ENCODE results near the gene OR2A1. TPM values are rescaled to one million over a fixed set of nuclear protein-coding genes. Genes with fewer than 3 reads are reported as not detected.
"Not testable (repeated sequence)": the region's sequence is repeated elsewhere in the genome, so short reads cannot be mapped to it uniquely, and the experiment has no call there.

OR2A1 gene
- total and polyA plus RNA-seq, 4 donors = 0.10 to 0.50 (median 0.21) TPM

DNA sequence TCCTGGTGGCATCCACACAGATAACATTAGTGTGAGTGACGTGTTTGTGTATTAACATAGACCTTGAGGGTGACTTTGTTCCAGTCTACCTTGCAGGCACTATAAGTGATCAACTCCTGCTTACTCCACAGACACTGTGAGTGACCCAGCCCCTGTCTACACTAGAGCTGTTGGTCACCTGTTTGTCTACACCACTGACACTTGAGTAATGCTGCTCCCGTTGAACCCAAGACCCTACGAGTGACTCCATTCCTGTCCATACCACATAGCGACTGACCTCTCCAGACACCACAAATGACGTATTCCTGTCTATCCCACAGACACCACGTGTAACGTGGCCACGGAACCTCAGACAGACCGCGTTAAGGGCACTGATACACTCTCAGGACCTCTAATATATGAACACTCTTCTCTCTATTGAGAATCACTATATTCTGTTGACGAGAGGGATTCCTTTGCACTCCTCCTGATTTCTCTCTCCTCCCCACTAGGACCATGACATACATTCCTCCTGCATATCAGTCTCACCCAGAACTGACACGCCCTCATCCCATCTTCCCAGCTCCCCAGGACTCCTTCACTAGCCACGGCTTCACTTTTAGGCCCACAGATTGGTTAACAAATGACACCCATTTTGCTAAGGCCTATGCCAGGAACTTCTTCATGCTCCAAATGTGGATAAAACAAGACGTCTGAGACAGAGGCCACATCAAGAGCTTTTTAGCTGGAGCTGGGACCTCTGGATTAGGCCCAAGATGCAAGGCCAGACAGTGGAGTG lies 19.6 kb upstream of the OR2A1 start:
- not testable (repeated sequence) for H3K27ac ChIP-seq (ENCODE audit: low read depth, low read length); H3K36me3 ChIP-seq (ENCODE audit: control insufficient read depth, insufficient read depth, low read length); H3K4me3 ChIP-seq (ENCODE audit: low read depth, low read length); H3K4me1 ChIP-seq (ENCODE audit: control insufficient read depth, insufficient read depth, low read length); H3K27me3 ChIP-seq (ENCODE audit: control insufficient read depth, insufficient read depth, low read length); H3K9me3 ChIP-seq (ENCODE audit: control insufficient read depth, insufficient read depth, low read length)
- DNase-seq (ENCODE audit: low read depth in 4 of 6, low spot score in 6 of 6) = peak in 1 of 6 donors; percentile 0
- WGBS (ENCODE audit: insufficient coverage) = 100% methylated on average over 2 of the region's 14 CpGs

DNA sequence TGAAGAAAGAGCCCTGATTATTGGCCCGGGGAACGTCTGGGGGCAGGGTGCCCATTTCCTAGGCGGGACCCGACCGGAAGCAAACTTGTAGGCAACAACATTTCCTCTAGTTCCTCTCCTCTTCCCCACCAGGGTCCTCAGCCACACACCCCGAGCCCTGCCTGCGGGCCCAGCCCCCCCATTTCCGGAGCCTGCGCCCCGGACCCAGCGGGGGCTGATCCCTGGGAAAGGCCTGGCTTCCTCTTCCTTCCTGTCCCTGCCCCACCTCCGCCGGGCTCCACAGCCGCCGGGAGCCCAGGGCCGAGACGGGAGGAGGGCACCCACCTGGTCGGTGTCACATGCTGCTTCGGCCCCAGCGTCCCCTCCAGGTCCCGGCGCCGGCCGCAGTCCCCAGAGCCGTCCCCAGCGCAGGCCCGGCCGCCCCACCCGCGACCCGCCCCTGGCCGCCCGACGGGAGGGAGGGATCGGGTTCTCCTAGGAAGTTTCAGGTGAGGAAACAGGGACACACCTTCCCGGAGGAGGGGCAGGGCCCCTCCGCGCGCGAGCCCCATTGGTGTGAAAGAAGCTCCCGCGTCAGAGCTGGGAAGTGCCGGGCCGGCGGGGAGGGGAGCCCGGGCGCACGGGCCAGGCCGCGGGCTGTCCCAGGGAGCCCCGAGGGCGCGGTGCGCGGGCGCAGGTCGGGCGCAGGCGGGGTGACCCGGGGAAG lies 18.3 kb upstream of the OR2A1 start:
- H3K27ac ChIP-seq (ENCODE audit: low read depth, low read length); DNase-seq (ENCODE audit: low read depth in 4 of 6, low spot score in 6 of 6); H3K9me3 ChIP-seq (ENCODE audit: control insufficient read depth, insufficient read depth, low read length): not testable (repeated sequence)

DNA sequence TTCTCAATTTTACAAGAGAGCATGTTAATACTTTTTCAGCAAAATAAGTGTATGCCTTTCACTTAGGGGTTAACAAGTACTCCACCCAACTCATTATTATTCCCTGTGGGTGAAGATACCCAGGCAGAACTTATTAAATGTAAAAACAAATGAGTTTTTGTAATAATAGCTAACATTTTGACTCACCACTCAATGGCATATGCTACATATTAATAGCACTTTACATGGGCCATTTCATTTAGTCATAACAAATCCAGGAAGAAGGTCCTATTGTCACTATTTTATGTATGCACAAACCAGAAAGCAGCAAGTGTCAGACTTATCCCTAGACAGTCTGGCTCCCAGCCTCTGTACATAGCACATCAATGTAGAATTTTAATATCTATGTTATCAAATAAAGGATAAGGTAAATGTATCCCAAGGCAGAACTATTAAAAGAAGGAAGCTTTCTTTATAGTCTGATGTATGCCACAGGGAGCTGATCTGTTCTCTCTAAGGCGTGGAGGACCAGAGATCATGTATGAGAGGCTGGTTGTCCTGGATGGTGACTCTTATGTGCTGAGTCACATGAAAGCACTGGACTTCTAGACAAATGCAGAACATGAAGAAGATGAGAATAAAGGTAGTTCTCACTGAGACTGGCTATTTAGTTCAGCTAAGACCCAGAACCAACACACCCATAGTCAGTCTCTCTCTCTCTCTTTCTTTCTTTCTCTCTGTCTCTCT lies 9.5 kb upstream of the OR2A1 start:
- H3K36me3 ChIP-seq (ENCODE audit: control insufficient read depth, insufficient read depth, low read length); H3K27ac ChIP-seq (ENCODE audit: low read depth, low read length); H3K4me1 ChIP-seq (ENCODE audit: control insufficient read depth, insufficient read depth, low read length); H3K4me3 ChIP-seq (ENCODE audit: low read depth, low read length); H3K27me3 ChIP-seq (ENCODE audit: control insufficient read depth, insufficient read depth, low read length); H3K9me3 ChIP-seq (ENCODE audit: control insufficient read depth, insufficient read depth, low read length): not testable (repeated sequence)
- WGBS (ENCODE audit: insufficient coverage) = no CpG with 5 or more reads among the region's 1 CpG
- peak in 1 of 6 donors; percentile 38 for DNase-seq (ENCODE audit: low read depth in 4 of 6, low spot score in 6 of 6)

More for the DNA sequence above, 18.3 kb upstream of the OR2A1 start:
- H3K4me1 ChIP-seq (ENCODE audit: control insufficient read depth, insufficient read depth, low read length); H3K4me3 ChIP-seq (ENCODE audit: low read depth, low read length); H3K27me3 ChIP-seq (ENCODE audit: control insufficient read depth, insufficient read depth, low read length); H3K36me3 ChIP-seq (ENCODE audit: control insufficient read depth, insufficient read depth, low read length): not testable (repeated sequence)
- WGBS (ENCODE audit: insufficient coverage) = no CpG with 5 or more reads among the region's 60 CpGs

DNA sequence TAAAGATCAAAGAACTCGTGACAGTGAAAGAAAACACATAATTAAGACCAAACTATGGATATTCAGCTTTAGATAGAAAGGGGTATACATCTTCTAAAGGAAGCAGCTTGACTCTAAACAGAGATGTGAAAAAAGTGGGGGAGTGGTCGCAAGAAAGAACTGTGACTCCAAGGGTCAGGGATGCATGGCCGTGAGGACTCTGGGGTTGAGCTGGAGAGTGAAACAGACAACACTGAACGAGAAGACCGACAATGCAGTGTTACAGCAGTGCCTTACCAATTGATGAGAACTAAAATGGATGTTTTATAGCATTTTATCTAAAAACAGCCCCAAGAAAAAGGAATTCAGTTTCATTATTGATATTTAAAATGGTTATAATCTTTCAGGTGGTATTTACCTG lies 8.6 kb upstream of the OR2A1 start:
- not testable (repeated sequence) for H3K27ac ChIP-seq (ENCODE audit: low read depth, low read length); H3K27me3 ChIP-seq (ENCODE audit: control insufficient read depth, insufficient read depth, low read length); H3K4me1 ChIP-seq (ENCODE audit: control insufficient read depth, insufficient read depth, low read length); H3K4me3 ChIP-seq (ENCODE audit: low read depth, low read length); H3K9me3 ChIP-seq (ENCODE audit: control insufficient read depth, insufficient read depth, low read length); DNase-seq (ENCODE audit: low read depth in 4 of 6, low spot score in 6 of 6); H3K36me3 ChIP-seq (ENCODE audit: control insufficient read depth, insufficient read depth, low read length)
- WGBS (ENCODE audit: insufficient coverage) = no CpG with 5 or more reads among the region's 5 CpGs

DNA sequence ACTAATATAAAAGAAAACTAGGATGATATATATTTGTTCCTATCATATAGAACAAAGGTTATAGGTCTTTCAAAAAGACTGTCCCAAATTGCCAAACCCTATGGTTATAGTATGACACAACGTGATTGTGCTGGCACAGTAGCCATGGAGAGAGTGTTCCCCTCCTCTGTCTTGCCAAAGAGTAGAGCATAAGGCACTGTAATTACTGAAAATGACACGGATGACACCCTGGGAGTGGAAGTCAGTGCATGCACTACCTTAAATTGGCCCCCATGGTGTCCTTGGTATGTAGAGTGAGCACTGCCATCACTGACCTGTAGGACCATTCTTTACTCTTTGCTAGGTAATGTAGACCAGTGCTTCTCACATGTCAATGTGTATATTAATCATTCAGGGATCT lies 7.1 kb upstream of the OR2A1 start:
- no CpG with 5 or more reads among the region's 2 CpGs for WGBS (ENCODE audit: insufficient coverage)
- H3K36me3 ChIP-seq (ENCODE audit: control insufficient read depth, insufficient read depth, low read length); H3K27ac ChIP-seq (ENCODE audit: low read depth, low read length); H3K4me3 ChIP-seq (ENCODE audit: low read depth, low read length); H3K4me1 ChIP-seq (ENCODE audit: control insufficient read depth, insufficient read depth, low read length); H3K27me3 ChIP-seq (ENCODE audit: control insufficient read depth, insufficient read depth, low read length); DNase-seq (ENCODE audit: low read depth in 4 of 6, low spot score in 6 of 6); H3K9me3 ChIP-seq (ENCODE audit: control insufficient read depth, insufficient read depth, low read length): not testable (repeated sequence)

DNA sequence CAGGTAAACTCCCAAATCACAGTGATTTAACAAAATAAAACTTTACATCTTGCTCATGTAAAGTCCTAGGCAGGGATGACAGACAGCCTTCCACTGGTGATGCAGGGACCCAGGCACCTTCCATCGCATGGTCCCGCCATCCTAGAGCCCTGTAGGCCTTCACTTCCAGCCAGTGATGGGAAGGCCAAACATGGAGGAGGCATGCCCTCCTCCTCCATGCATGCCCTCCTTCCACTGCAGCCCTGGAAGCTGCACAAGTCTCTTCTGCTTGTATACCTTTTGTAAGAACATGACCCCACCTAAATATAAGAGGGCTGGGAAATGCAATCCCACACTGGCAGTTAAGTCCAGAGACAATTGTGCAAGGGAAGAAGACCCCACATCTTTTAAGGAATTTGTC lies 2.5 kb upstream of the OR2A1 start:
- DNase-seq (ENCODE audit: low read depth in 4 of 6, low spot score in 6 of 6); H3K9me3 ChIP-seq (ENCODE audit: control insufficient read depth, insufficient read depth, low read length); H3K27ac ChIP-seq (ENCODE audit: low read depth, low read length); H3K4me1 ChIP-seq (ENCODE audit: control insufficient read depth, insufficient read depth, low read length); H3K4me3 ChIP-seq (ENCODE audit: low read depth, low read length); H3K36me3 ChIP-seq (ENCODE audit: control insufficient read depth, insufficient read depth, low read length); H3K27me3 ChIP-seq (ENCODE audit: control insufficient read depth, insufficient read depth, low read length): not testable (repeated sequence)
- no CpG with 5 or more reads among the region's 2 CpGs for WGBS (ENCODE audit: insufficient coverage)

DNA sequence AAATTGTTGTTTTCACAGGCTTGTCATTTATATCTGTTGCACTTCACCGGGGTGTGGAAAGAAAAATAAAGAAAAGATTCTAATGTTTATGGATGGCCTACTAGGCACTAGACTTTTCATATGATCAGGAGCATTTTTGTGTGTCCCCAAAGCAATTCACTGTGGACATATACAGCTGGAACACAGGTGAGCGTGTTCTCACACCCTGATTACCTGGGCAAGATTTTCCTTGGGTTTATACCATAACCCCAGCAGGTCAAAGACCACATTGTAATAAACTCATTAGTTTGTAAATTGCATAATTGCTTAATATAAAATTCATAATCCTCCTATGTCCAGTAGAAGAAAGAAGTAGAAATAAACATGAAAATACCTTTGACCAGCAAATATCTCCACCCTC lies 1.0 kb upstream of the OR2A1 start:
- no CpG with 5 or more reads among the region's 2 CpGs for WGBS (ENCODE audit: insufficient coverage)
- DNase-seq (ENCODE audit: low read depth in 4 of 6, low spot score in 6 of 6) = not testable (repeated sequence)

DNA sequence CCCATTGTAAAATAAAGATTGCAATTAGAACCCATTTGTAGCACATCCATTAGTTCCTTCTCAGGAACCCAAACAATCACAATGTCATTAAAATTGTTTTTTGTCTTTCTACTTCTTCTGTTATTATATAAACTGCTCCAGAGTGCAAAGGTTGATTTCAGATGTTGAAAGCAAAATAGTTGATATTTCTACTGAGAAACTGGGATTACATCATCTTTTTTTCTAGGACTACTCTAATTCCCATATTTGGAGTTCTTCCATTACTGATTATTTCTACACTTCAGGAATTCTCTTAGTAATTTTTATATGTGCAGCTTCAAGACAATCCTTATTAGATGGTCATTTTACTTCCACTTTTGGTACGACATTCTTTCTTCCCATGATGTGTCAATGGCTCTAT lies 5.3 kb downstream of the OR2A1 start:
- not testable (repeated sequence) for H3K36me3 ChIP-seq (ENCODE audit: control insufficient read depth, insufficient read depth, low read length); H3K9me3 ChIP-seq (ENCODE audit: control insufficient read depth, insufficient read depth, low read length); H3K4me1 ChIP-seq (ENCODE audit: control insufficient read depth, insufficient read depth, low read length); H3K27ac ChIP-seq (ENCODE audit: low read depth, low read length); DNase-seq (ENCODE audit: low read depth in 4 of 6, low spot score in 6 of 6); H3K27me3 ChIP-seq (ENCODE audit: control insufficient read depth, insufficient read depth, low read length); H3K4me3 ChIP-seq (ENCODE audit: low read depth, low read length)
- WGBS (ENCODE audit: insufficient coverage) = no CpG with 5 or more reads among the region's 1 CpG

More for the DNA sequence above, 1.0 kb upstream of the OR2A1 start:
- not testable (repeated sequence) for H3K27ac ChIP-seq (ENCODE audit: low read depth, low read length); H3K9me3 ChIP-seq (ENCODE audit: control insufficient read depth, insufficient read depth, low read length); H3K36me3 ChIP-seq (ENCODE audit: control insufficient read depth, insufficient read depth, low read length); H3K4me1 ChIP-seq (ENCODE audit: control insufficient read depth, insufficient read depth, low read length); H3K27me3 ChIP-seq (ENCODE audit: control insufficient read depth, insufficient read depth, low read length); H3K4me3 ChIP-seq (ENCODE audit: low read depth, low read length)

DNA sequence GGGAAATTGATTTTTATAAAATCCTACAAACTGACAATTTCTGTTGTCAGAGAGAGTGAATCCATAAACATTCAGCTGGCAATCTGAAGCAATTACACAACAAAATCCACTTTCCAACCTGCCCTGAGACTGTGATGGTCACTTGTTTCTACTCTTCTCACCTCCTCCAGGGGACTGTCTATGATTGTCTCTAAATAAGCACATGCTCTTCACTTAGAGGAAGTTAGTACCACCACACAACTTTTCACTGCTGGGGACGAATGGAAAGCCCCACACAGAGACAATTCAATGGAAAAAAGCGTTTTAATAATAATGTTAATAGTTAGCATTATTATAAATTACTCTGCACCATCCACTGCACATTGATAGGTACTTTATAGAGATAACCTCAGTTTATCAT lies 7.3 kb downstream of the OR2A1 start:
- not testable (repeated sequence) for DNase-seq (ENCODE audit: low read depth in 4 of 6, low spot score in 6 of 6); H3K9me3 ChIP-seq (ENCODE audit: control insufficient read depth, insufficient read depth, low read length); H3K27ac ChIP-seq (ENCODE audit: low read depth, low read length); H3K4me1 ChIP-seq (ENCODE audit: control insufficient read depth, insufficient read depth, low read length); H3K4me3 ChIP-seq (ENCODE audit: low read depth, low read length); H3K27me3 ChIP-seq (ENCODE audit: control insufficient read depth, insufficient read depth, low read length); H3K36me3 ChIP-seq (ENCODE audit: control insufficient read depth, insufficient read depth, low read length)
- no CpG with 5 or more reads among the region's 2 CpGs for WGBS (ENCODE audit: insufficient coverage)

Data from spinal cord (tissue), 10 donors.